NCI-H2081 (cell line): ENCODE measurements around the gene CTSO.
"Not testable (repeated sequence)": the region's sequence is repeated elsewhere in the genome, so short reads cannot be mapped to it uniquely, and the experiment has no call there.

Experiments
- DNase-seq, 2 experiments: peaks; one replicate each; lab custom pipeline; 2025; lab: John Stamatoyannopoulos, UW

The CTSO gene

DNA sequence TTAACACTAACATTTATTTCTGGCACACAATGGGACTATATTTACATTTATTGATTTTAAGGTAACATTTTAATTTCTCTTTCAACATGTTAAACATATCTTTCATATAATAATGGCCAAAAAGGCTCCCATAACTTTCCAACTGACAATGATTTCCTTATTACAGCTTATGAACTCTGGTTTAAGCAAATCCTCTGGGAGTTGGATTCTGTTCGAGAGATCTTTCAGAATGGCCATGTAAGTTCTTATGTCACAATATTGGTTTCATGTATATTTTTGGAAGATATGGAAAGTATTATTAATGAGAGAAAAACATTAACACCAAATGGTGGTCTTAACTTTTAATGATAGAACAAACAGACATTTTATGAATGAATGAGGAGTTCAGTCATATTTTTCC, 46.1 kb downstream of the CTSO start:
- DNase-seq: no peak

DNA sequence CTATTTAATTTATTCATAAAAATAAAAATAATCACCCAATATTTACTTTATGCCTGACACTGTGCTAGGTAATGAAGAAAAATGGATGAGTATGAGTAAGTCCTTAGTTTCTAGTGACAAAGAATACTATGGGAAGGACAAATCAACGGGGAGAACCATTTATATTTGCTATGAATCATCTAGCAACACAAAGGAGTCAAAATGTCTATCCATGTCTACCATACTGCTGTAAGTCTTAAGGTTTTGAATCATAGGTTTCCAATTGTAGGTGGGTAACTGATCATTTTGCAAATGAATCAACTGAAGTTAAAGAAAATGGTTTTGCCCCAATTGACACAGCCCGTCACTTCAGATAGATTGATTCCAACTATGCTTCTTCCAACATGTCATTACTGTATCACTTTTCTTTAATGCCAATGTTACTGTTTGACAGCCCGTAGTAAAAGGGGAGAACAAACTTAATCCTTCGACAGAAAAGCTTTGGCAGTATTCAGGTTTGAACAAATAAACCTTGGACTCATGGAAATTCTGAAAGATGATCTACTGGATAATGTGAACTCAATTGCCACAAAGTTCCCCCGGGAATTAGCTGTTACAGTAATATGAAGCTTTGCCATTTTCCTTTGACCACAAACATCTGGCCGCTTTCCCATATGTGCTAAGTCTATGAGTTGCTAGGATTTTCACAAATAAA, 47.0 kb downstream of the CTSO start:
- DNase-seq: peak; percentile 18 to 33

DNA sequence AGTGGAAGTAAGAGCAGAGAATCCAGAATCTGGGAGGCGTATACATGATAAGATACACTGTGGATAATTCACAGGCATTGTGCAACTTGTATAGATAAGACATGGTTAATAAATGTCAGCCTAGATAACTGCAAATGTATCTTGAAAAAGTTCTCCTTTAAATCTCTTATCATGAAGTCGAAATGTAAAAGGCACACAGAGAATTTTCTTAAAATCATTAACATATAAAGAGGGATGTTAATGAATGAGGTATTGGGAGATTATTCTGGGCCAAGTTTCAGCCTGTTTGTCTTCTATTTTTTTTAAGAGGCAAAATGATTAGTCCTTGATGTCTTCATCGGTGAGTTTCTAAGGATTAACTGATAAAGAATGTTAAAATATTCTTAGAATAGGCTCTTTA, 49.3 kb downstream of the CTSO start:
- DNase-seq: no peak

DNA sequence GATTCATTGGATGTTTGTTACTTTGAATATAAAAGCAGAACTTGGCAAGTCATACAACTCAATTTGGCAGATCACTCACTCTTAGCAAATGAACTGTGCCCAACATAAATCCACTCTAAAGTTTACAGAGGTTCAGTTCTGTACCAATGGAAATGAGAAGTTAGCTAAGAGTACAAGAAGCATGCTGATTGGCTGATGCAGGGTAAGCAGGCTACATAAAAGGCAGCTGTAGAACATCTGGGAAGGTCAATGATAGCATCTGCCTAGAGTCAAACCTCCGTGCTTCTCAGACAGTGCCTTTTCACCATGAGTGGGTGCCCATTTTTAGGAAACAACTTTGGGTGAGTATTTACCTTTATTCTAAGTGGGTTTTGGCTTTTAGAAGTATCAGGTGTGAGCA, 50.2 kb downstream of the CTSO start, which contains the start of gene TDO2:
Gene TDO2 (plus strand): TSS at position 244 of the 400 bp plus-strand sequence. CDS start 63 bp downstream, at position 307.
- DNase-seq: no peak

DNA sequence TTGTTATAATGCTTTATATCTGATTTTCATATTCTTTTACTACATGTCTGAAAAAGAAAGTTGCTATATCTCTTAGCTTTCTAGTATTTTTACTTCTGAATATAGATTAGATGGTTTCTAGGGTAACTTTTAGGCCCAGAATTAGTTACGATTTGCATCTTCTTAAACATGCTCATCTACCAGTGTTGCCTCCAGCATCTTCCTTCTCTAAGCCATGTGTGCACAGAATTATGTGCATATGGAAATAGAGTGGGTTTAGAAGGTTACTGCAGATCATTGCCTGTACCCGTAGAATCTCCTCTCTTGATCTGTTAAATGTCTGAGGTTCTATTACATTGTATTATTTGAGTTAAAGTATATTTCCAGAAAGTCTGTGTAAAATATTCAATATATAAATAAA, 52.7 kb downstream of the CTSO start:
- DNase-seq: no peak

DNA sequence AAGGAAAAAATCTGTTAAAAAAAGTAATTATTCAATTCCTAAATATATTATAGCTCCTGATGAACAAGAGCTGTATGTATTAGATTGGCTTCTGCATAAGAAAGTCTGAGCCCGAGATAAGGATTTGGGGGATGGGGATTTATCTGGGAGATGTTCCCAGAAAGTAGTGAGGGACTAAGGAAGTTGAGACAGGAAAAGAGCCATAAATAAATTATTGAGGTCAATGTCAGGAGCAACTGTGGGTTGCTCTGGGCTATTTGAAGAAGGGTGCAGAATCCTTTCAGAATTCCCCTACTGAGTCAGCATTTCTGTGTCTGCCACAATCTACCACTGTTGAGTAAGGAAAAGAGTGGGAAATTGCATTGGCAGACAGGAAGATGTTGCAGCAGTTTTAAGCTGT, 53.3 kb downstream of the CTSO start:
- no peak for DNase-seq

DNA sequence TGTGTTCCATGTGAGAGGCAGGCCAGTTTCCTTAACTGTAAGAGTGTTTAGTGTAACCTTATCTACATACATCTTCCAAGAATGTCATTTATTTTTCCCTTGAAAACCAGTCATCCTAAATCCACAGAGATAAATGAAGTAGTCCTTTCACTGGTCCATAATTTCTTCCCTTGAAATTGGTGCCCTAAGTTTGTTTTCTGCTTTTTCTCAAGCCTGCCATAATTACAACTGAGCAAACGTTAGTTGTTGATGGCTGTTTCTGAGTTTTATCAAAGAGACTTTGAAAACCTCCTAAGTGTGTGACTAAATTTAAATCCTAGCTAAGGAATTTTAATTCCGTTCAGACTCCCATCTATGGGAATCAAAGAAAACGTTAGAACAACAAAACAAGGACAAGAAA, 53.8 kb downstream of the CTSO start:
- no peak for DNase-seq

DNA sequence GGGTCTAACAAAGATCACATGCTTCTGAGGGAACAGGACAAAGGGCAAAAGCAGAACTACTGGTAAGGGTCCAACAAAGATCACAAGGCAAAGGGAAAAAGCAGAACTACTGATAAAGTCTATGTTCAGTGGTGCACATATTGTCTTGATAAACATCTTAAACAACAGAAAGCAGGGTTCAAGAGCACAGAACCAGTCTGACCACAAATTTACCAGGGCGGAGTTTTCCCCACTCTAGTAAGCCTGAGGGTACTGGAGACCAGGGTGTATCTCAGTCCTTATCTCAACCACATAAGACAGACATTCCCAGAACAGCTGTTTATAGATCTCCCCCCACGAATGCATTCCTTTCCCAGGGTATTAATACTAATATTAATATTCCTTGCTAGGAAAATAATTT, 55.3 kb downstream of the CTSO start:
- not testable (repeated sequence) for DNase-seq

DNA sequence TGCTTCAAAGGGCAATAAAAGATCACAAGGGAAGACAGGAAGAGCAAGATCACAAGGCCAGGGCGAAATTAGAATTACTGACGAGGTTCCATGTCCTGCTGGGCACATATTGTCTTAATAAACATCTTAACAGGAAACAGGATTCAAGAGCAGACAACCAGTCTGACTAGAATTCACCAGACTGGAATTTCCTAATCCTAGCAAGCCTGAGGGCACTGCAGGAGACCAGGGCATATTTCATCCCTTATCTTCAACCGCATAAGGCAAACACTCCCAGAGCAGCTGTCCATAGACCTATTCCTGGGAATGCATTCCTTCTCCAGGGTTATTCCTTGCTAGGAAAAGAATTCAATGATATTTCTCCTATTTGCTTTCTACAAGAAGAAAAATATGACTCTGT, 62.6 kb downstream of the CTSO start:
- no peak for DNase-seq

DNA sequence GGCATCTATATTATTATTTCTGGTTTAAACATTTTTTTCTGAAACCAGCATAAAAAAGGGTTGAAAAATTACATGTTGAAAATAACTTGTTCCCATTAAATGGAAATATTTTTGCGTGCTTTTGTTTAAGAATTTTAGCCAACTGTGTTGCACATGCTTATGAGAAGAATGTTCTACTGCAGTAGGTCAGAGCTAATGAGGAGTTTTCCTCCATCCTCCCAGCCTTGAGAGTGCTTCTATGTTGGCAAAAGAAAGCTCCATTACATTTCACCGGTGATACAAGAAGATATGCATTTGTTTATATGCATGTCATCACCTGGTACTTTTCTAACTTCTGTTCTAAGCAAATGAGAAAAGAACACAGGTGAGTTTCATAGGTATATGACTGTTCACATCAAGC, 63.7 kb downstream of the CTSO start:
- DNase-seq: no peak

DNA sequence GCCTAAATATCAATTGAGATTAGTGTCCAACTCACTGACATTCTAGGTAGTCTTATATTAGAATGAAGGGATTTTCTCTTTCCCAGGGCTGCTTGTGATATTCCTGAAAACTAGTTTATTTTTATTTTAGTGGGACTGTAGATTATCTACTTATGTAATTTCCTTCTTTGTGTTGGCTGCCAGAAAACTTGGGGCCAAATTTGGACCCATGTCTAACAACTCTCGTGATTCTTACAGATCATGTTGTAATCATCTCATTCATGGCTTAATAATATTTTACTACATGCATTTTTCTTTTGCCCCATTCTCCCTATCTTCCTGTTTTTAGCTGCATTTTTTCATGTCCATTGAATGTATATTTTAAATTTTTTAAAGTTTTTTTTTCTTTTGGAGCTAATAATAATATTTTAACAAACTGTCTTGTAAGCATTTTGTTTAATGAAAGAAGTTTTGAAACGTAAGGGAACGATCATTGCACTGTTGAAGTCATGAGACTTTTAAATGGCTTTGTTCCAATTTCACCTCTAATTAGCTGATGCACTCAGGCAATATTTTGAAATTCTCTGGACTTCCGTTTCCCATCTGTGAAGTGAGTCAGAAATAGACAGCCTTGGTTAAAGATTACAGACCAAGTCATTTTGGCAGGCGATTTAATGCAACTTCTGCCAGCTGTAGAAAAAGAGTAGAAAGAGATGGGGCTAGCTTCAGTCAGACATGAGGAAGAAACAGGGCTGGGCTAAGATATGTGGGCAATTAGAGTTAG, 64.5 kb downstream of the CTSO start:
- DNase-seq: no peak

DNA sequence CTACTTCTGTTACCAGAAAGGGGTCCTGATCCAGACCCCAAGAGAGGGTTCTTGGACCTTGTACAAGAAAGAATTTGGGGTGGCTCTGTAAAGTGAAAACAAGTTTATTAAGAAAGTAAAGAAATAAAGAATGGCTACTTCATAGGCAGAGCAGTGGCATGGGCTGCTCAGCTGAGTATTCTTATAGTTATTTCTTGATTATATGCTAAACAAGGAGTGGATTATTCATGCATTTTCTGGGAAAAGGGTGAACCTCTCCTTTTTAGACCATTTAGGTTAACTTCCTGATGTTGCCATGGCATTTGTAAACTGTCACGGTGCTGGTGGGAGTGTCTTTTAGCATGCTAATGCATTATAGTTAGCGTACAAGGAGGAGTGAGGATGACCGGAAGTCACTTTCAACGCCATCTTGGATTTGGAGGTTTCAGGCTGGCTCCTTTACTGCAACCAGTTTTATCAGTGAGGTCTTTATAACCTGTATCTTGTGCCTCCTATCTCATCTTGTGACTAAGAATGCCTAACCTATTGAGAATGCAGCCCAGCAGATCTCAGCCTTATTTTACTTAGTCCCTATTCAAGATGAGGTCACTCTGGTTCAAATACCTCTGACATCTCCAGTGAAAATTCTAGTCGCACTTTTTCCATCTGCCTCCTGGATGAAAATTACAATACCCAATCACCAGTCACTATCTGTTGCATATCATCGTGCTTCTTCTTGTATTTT, 65.7 kb downstream of the CTSO start:
- DNase-seq: no peak

DNA sequence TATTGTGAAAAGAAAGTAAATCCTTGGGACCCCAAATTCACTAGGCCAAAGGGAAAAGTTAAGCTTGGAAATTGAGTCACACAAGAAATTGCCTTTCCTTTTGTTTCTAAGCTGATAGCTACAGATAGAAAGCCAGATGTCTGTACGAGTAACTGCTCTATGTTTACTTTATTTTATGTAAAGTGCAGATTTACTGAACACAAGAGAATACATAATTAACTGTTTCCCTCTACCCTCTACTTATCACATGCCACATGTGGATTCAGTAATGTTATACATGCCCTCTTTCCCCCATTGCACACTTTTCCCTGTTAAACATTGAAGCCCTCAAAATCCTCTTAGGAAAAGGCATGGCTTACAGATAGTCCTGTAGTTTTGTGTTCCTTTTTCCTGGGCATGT, 66.6 kb downstream of the CTSO start:
- DNase-seq: peak in 1 of 2 experiments; percentile 2

DNA sequence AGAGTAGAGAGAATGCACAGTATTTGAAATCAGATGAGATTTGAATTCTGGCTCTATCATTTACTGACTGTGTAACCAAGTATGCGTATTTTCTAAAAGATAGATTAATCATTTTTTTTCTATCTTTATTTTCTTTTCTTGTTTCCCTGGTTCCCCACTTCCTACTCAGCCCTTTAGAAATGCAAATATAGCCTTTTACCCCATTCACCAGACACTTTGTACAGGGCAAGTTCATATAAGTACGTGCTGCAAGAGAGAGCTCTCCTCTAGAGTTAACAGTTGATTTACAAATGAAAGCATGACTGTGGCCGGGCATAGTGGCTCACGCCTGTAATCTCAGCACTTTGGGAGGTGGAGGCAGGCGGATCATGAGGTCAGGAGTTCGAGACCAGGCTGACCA, 68.0 kb downstream of the CTSO start:
- no peak for DNase-seq

DNA sequence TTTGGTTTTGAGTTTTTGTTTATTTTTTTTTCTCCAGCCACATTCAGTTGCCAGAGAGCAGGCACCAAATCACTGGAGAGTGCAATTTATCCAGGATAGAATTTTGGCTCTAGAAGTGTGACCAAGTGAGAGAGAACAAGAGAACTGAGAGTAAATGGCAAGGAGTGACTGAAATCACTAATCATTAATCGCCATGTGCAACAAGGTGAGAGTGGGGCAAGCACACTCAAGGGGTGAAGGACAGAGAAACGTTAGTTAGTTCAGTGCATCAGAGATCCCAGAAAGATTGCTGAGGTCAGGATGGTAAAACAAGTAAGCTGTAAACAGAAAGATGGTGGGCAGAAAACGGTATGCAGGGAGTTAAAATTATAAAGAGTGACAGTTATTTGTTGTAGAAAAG, 69.8 kb downstream of the CTSO start:
- DNase-seq: no peak

DNA sequence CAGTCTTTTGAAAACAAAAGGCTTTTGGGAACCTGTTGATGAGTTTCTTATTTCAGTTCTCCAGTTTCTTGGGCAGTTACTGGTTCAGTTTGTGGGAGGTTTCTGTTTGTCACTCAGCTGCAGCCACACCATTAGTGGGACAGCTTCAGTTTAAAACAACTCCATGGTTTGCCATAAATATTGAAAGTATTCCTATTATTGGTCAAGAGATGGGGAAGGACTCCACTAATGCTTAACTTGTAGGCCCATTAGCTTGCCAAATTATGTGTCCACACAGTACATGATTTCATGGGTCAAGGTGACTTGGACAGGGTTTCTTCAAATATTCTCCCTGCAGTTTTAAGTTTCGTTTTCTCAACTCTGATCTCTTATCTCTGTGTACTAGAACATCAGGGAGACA, 72.1 kb downstream of the CTSO start:
- DNase-seq: no peak

DNA sequence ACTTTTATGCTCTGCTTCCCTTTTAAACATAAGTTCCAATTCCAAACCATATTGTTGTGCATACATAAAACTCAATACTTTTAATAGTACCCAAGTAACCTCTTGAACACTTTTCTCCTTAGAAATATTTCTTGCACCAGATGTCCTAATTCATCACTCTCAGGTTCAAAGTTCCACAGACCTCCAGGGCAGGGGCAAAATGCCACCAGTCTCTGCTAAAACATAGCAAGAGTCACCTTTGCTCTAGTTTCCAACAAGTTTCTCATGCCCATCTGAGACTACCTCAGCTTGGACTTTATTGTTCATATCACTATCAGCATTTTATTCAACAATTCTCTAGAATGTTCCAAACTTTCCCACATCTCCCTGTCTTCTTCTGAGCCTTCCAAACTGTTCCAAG, 73.9 kb downstream of the CTSO start:
- DNase-seq: no peak

DNA sequence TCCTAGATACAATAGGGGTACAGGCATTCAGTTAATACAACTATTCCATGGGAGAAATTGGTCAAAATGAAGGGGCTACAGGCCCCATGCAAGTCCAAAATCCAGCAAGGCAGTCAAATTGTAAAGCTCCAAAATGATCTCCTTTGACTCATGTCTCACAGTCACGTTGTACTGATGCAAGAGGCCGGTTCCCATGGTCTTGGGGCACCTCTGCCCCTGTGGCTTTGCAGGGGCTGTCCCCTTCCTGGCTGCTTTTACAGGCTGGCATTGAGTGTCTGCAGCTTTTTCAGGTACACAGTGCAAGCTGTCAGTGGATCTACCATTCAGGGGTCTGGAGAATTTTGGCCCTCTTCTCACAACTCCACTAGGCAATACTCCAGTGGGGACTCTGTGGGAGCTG, 75.1 kb downstream of the CTSO start:
- DNase-seq: no peak

DNA sequence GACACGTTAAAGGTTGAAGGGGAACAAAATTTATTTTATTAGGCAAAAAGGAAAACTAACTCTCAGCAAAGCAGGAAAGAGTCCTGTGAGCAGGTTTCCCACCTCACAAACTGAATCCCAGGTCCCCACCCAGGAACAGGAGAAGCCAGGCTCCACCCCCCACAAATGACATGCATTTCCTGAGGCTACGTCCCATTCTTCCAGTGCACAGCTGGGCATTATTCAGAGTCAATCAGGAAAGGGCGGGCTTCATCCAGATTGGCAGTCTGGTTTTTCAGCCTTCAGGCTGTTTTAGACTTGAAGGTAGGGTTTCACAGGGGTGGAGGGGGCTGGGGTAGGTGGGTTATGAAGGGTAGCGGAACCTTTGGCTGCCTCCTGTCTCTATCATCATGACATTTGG, 75.7 kb downstream of the CTSO start:
- DNase-seq: no peak

DNA sequence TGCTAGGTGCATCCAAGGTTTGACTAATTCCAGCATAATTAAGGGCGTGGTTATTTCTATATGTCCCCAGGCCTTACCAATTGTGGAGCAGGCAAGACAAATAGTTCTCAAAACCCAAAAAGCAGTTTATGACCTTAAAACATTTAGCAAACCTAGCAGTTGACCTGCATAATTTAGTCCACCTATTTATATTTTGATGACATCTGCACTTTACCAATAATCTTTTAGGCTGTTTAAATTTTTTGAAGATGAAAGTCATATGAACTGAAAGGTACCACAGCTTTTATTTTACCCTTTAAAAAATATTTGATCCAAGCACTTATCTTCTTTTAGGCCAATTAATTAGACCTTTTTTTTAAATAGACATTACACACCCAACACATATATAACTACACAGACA, 77.8 kb downstream of the CTSO start:
- DNase-seq: no peak
